Uterus (tissue), 2 donors: Measurements from ENCODE around the gene CELF4.

Experiments
- POLR2A ChIP-seq, 2 donors: fragments of 450-650 bp; IDR thresholded peaks; one replicate each; pipeline ENCODE4 v1.6.1; 2016; ENCODE audit warnings: antibody characterized with exemption in 2 of 2, mild to moderate bottlenecking in 1 of 2, moderate library complexity in 1 of 2
- TF ChIP-seq, protein P1 (sequence below), 4 experiments: fragments of 200-600 bp in 2 of 4; fragments of 450-650 bp in 2 of 4; sonication (generic) in 2 of 4; IDR thresholded peaks; one replicate each; pipeline ENCODE4 v1.5.1; 2016 to 2019; ENCODE audit warnings: antibody characterized with exemption in 4 of 4, mild to moderate bottlenecking in 2 of 4, moderate library complexity in 1 of 4

DNA sequence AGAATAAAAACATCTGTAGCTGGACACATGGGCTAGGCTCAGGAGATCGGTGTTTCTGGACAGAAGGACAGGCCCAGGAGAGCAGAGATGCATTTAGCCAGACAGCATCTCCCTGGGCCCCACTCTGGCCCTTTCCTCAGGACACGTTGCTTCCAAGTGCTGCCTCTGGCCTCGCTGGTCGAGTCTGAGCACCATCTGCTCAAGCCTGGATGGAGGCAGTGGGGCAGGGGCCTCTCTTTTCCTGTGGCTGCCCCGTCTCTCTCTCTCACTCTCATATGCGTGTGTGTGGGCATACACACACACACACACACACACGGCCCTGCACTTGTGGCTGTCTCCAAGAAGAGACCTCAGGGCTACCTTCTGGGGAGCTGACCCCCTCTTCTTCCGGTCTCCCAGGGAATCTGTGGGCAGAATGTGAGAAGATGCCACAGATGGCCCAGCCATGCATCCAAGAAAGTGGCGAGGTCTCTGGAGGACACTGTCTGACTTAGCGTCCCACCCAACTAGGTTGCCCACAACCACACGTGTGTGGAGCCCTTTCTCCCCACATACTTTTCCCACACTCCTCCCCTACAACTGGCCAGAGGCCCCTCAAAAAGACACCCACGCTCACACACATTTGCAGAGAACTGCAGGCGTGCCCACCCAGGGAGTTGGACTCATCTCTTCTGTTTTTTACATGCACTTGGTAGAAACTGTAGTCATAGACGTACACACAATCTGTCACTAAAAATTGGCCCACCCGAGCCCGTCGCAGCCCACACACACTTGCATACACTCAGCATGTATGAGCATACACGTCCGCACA, 19.9 kb downstream of the CELF4 start:
- TF ChIP-seq, protein P1, sequence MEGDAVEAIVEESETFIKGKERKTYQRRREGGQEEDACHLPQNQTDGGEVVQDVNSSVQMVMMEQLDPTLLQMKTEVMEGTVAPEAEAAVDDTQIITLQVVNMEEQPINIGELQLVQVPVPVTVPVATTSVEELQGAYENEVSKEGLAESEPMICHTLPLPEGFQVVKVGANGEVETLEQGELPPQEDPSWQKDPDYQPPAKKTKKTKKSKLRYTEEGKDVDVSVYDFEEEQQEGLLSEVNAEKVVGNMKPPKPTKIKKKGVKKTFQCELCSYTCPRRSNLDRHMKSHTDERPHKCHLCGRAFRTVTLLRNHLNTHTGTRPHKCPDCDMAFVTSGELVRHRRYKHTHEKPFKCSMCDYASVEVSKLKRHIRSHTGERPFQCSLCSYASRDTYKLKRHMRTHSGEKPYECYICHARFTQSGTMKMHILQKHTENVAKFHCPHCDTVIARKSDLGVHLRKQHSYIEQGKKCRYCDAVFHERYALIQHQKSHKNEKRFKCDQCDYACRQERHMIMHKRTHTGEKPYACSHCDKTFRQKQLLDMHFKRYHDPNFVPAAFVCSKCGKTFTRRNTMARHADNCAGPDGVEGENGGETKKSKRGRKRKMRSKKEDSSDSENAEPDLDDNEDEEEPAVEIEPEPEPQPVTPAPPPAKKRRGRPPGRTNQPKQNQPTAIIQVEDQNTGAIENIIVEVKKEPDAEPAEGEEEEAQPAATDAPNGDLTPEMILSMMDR (IDR thresholded peaks at IDR 0.05): no peak
- TF ChIP-seq POLR2A (IDR thresholded peaks at IDR 0.05): no peak
